ENCODE data around the gene PROC. TPM values are rescaled to one million over a fixed set of nuclear protein-coding genes. Genes with fewer than 3 reads are reported as not detected.
A peak's percentile ranks its signal among the peaks of the same experiment; 100 is the strongest.

Gene PROC
- total and polyA plus RNA-seq, 9 of the 15 experiments (the other 6 are each of a cell fraction or from before 2014, with no cell fraction given): not detected

- no peaks in the 10 kb centered on the region for H3K9me3 ChIP-seq (replicated peaks; ENCODE audit: control insufficient read depth, insufficient read depth, low read depth, low read length)
- no peaks in the 10 kb centered on the region for H3K36me3 ChIP-seq (ENCODE audit: control insufficient read depth, insufficient read depth, low read length)
- in situ Hi-C loops (cut with MboI) (no loop called here), intact Hi-C loops (cut with micrococcal nuclease) (no loop called here)
- H3K4me1 ChIP-seq (replicated peaks in 1 of 2; ENCODE audit: control insufficient read depth in 2 of 2, insufficient read depth in 2 of 2, low read length in 2 of 2): peaks cover 0 to 27% of the 10 kb centered on the region in 2 experiments; a peak in 3 of 5 replicates
- ChIA-PET POLR2A (interaction anchor here (0.7 to 1.5 kb wide), 2 partner anchors 11 to 435 kb away, joined by 3 to 5 read pairs; no protein-coding TSS in a partner anchor), CTCF (ENCODE audit: low intra/inter-chr PET ratio) (no interaction called here)
- no peak overlapping the region for H3K4me3 ChIP-seq
- FAIRE-seq: no peak
- H2AFZ ChIP-seq (ENCODE audit: low read depth, low read length): no peak overlapping the region
- H3K9ac ChIP-seq (ENCODE audit: insufficient read depth in 1 of 2, low read depth in 2 of 2, low read length in 2 of 2): no peak overlapping the region
- TF ChIP-seq ZNF3 (CRISPR knock-in tag; IDR thresholded peaks at IDR 0.05) (0 out of 2 replicates have a peak, but pooled peaks have one; percentile 32), EP300 (IDR thresholded peaks at IDR 0.05; ENCODE audit: low read length) (no peak)
- BruUV-seq (replicated peaks): no TSS peak
- no peak for ATAC-seq
- no peaks in the 10 kb centered on the region for H4K20me1 ChIP-seq (replicated peaks; ENCODE audit: control insufficient read depth, insufficient read depth, low read length)
- no peak overlapping the region for H3K27ac ChIP-seq (ENCODE audit: extremely low read depth, low read depth, low read length)
- H3K4me2 ChIP-seq (ENCODE audit: insufficient read depth, low read length): no peak overlapping the region
- H3K27me3 ChIP-seq (ENCODE audit: control insufficient read depth in 2 of 2, insufficient read depth in 2 of 2, low read length in 2 of 2): peaks cover 20 to 75% of the 10 kb centered on the region in 2 experiments; a peak in 4 of 5 replicates
- no peaks in the 10 kb centered on the region for H3K79me2 ChIP-seq (ENCODE audit: control insufficient read depth, insufficient read depth, low read length)
- 7% methylated on average over 16 of the region's 16 CpGs for WGBS (ENCODE audit: insufficient coverage, low coverage, missing lambda C conversion rate)
- no peaks in the 10 kb centered on the region for H3K9me1 ChIP-seq (ENCODE audit: control insufficient read depth, insufficient read depth, low read length)
- DNase-seq (ENCODE audit: extremely low read depth in 1 of 4, low spot score in 3 of 4): no peak
These were observed 7.6 kb downstream of the PROC start for GRCh38 chr2:127425540-127426490.
